Activated CD8-positive, alpha-beta memory T cell treated with anti-CD3 and anti-CD28 coated beads, Interleukin-2, amount 50 U/mL, for 48 hours (primary cell): ENCODE results near the gene SREBF1.

Experiments
- DNase-seq: peaks from one replicate; pipeline ENCODE4 v3.0.0-alpha.2; 2020

The SREBF1 gene

GRCh38 chr17:17772231-17772630 is 64.6 kb downstream of the SREBF1 start:
- no peak for DNase-seq

- no peak for DNase-seq
Observed at GRCh38 chr17:17771498-17772201, 65.1 kb downstream of the SREBF1 start.

GRCh38 chr17:17770632-17771044 is 66.1 kb downstream of the SREBF1 start:
- no peak for DNase-seq

GRCh38 chr17:17769869-17770631 is 66.7 kb downstream of the SREBF1 start:
- no peak for DNase-seq

- no peak for DNase-seq
Observed at GRCh38 chr17:17768424-17769088, 68.2 kb downstream of the SREBF1 start.

- DNase-seq, result no peak
Observed at GRCh38 chr17:17767887-17768418, 68.8 kb downstream of the SREBF1 start.

GRCh38 chr17:17767154-17767869 is 69.5 kb downstream of the SREBF1 start:
- no peak for DNase-seq

- DNase-seq, result no peak
Observed at GRCh38 chr17:17766744-17767120, 70.1 kb downstream of the SREBF1 start.

GRCh38 chr17:17766077-17766743 is 70.6 kb downstream of the SREBF1 start:
- no peak for DNase-seq

- no peak for DNase-seq
Observed at GRCh38 chr17:17765359-17766076, 71.3 kb downstream of the SREBF1 start.

GRCh38 chr17:17763734-17764133 is 73.1 kb downstream of the SREBF1 start:
- DNase-seq, result no peak

- DNase-seq, result no peak
Observed at GRCh38 chr17:17763136-17763535, 73.7 kb downstream of the SREBF1 start.

GRCh38 chr17:17762744-17763105 is 74.1 kb downstream of the SREBF1 start:
- no peak for DNase-seq
